GM21529 (cell line): Measurements from ENCODE around the gene GAS7.

ENCODE experiments used
- ATAC-seq: cut with Tn5 transposase; IDR thresholded peaks from one replicate; pipeline ENCODE4 v1.9.1; 2021; ENCODE audit not compliant: unreplicated experiment

GAS7 gene

GRCh38 chr17:10053782-10054540, 144.4 kb downstream of the GAS7 start:
- no peak for ATAC-seq

- no peak for ATAC-seq
These were observed 146.1 kb downstream of the GAS7 start for GRCh38 chr17:10052106-10052813.

- ATAC-seq, result no peak
These were observed 147.3 kb downstream of the GAS7 start for GRCh38 chr17:10051112-10051511.

GRCh38 chr17:10050597-10051101, 147.8 kb downstream of the GAS7 start:
- peak; percentile 52 for ATAC-seq

- ATAC-seq, result no peak
These were observed 149.6 kb downstream of the GAS7 start for GRCh38 chr17:10048629-10049350.

GRCh38 chr17:10046786-10047785, 151.3 kb downstream of the GAS7 start:
- ATAC-seq, result peak; percentile 51

- ATAC-seq, result no peak
These were observed 152.3 kb downstream of the GAS7 start for GRCh38 chr17:10045871-10046658.

GRCh38 chr17:10042589-10043244, 155.7 kb downstream of the GAS7 start:
- no peak for ATAC-seq

- no peak for ATAC-seq
These were observed 156.4 kb downstream of the GAS7 start for GRCh38 chr17:10041916-10042588.

GRCh38 chr17:10041287-10041612, 157.2 kb downstream of the GAS7 start:
- no peak for ATAC-seq

GRCh38 chr17:10036511-10037061, 161.8 kb downstream of the GAS7 start:
- ATAC-seq, result no peak

GRCh38 chr17:10035885-10036284, 162.5 kb downstream of the GAS7 start:
- no peak for ATAC-seq

- no peak for ATAC-seq
These were observed 163.5 kb downstream of the GAS7 start for GRCh38 chr17:10034719-10035475.

GRCh38 chr17:10033959-10034358, 164.4 kb downstream of the GAS7 start:
- ATAC-seq, result no peak

GRCh38 chr17:10033449-10033848, 165.0 kb downstream of the GAS7 start:
- ATAC-seq, result no peak

- ATAC-seq, result no peak
These were observed 166.1 kb downstream of the GAS7 start for GRCh38 chr17:10032118-10032852.

GRCh38 chr17:10031606-10032005, 166.8 kb downstream of the GAS7 start:
- no peak for ATAC-seq
